Osteocyte (in vitro differentiated cells): ENCODE data around the gene HASPIN. TPM values are rescaled to one million over a fixed set of nuclear protein-coding genes. Genes with fewer than 3 reads are reported as not detected.

Source experiments
- DNase-seq: peaks from one replicate; pipeline ENCODE4 v3.0.0; 2021; ENCODE audit warnings: mixed read lengths; ENCODE audit not compliant: unreplicated experiment; ENCODE audit errors: extremely low spot score
- H3K27ac Mint-ChIP-seq: one replicate; pipeline ENCODE4 v1.8.0; 2021; ENCODE audit warnings: mild to moderate bottlenecking, mixed read lengths; ENCODE audit not compliant: unreplicated experiment
- H3K27me3 Mint-ChIP-seq: one replicate; pipeline ENCODE4 v1.8.0; 2021; ENCODE audit warnings: mixed read lengths; ENCODE audit not compliant: unreplicated experiment
- H3K36me3 Mint-ChIP-seq: one replicate; pipeline ENCODE4 v1.8.0; 2021; ENCODE audit warnings: mixed read lengths; ENCODE audit not compliant: unreplicated experiment
- H3K4me1 Mint-ChIP-seq: one replicate; pipeline ENCODE4 v1.8.0; 2021; ENCODE audit warnings: mixed read lengths; ENCODE audit not compliant: unreplicated experiment
- H3K4me3 Mint-ChIP-seq: one replicate; pipeline ENCODE4 v1.8.0; 2021; ENCODE audit warnings: mild to moderate bottlenecking, moderate library complexity, mixed read lengths; ENCODE audit not compliant: unreplicated experiment
- H3K9me3 Mint-ChIP-seq: one replicate; pipeline ENCODE4 v1.8.0; 2021; ENCODE audit warnings: mixed read lengths; ENCODE audit not compliant: unreplicated experiment
- total RNA-seq: library from RNA; stranded (reverse); gene quantifications from 2 replicates; pipeline ENCODE4 v1.2.1, GENCODE V29; 2021
- TF ChIP-seq, protein P1 (sequence below): fragments of 200-600 bp; sonication (generic); IDR thresholded peaks from 2 replicates; pipeline ENCODE4 v1.5.0; 2021; ENCODE audit warnings: antibody characterized with exemption, mild to moderate bottlenecking, moderate library complexity

The HASPIN gene
- total RNA-seq, 1 donor from 2014 or later, result 1.9 TPM

DNA sequence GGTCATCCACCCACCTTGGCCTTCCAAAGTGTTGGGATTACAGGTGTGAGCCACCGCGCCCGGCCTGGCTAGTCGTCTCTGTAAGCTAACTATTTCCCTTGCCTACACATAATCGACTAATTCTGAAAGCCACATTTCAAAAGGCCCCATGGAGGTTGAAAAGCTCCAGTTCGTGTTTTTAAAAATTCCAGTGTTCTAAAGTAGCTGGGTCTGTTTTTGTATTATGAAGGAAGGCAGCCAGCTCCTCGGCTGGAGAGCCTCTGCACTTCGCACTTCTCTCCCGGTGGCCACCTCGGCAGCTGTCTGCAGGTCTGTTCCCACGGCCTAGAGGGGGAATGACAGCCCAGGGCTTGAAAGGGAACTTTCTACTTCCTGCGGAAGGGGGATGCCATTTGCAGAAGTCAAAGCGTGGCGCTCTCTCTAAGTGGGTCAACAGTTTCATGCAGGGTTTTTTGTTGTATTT lies 16.9 kb downstream of the HASPIN start:
- Mint-ChIP-seq H3K27ac (no peak overlapping the region), H3K27me3 (peaks cover 4% of the 10 kb centered on the region), H3K4me3 (no peak overlapping the region), H3K9me3 (no peaks in the 10 kb centered on the region), H3K4me1 (peaks cover 7% of the 10 kb centered on the region), H3K36me3 (no peaks in the 10 kb centered on the region)
- TF ChIP-seq, protein P1, sequence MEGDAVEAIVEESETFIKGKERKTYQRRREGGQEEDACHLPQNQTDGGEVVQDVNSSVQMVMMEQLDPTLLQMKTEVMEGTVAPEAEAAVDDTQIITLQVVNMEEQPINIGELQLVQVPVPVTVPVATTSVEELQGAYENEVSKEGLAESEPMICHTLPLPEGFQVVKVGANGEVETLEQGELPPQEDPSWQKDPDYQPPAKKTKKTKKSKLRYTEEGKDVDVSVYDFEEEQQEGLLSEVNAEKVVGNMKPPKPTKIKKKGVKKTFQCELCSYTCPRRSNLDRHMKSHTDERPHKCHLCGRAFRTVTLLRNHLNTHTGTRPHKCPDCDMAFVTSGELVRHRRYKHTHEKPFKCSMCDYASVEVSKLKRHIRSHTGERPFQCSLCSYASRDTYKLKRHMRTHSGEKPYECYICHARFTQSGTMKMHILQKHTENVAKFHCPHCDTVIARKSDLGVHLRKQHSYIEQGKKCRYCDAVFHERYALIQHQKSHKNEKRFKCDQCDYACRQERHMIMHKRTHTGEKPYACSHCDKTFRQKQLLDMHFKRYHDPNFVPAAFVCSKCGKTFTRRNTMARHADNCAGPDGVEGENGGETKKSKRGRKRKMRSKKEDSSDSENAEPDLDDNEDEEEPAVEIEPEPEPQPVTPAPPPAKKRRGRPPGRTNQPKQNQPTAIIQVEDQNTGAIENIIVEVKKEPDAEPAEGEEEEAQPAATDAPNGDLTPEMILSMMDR, result no peak
- no peak for DNase-seq

DNA sequence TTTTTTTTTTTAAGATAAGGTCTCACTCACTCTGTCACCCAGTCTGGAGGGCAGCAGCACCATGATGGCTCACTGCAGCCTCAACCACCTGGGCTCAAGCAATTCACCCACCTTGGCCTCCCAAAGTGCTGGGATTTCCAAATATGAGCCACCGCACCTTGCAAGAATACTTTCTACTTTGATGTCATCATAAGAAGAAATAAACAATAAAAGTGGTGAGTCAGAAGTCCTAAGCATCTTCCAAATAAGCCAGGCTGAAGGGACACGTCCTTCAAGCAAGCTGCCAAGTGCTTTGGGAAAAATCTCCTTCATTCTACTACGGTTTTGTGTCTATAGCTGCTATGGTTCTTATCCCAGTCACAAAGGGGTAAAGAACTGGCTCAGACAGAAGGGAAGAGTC lies 20.3 kb downstream of the HASPIN start:
- TF ChIP-seq, protein P1, result no peak
- Mint-ChIP-seq H3K4me3 (no peak overlapping the region), H3K27me3 (peaks cover 13% of the 10 kb centered on the region)

DNA sequence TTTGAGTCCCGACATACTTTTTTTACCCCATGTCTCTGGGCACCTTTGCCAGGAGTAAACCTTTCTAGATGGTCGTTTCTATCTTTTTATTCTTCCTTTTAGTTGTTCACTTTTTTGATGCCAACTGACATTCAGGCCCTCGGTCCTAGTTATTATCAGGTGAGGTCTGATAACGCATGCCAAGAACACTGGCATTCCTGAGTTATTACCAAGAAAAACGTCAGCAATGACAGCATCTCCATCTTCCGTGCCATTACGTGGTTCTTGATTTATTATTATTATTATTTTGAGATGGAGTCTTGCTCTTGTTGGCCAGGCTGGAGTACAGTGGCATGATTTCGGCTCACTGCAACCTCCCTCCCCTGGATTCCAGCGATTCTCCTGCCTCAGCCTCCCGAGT lies 21.4 kb downstream of the HASPIN start:
- Mint-ChIP-seq H3K27ac (no peak overlapping the region), H3K36me3 (no peaks in the 10 kb centered on the region), H3K4me3 (no peak overlapping the region), H3K4me1 (no peaks in the 10 kb centered on the region), H3K27me3 (peaks cover 13% of the 10 kb centered on the region), H3K9me3 (no peaks in the 10 kb centered on the region)
- TF ChIP-seq, protein P1, result no peak
- no peak for DNase-seq

More for the DNA sequence above, 20.3 kb downstream of the HASPIN start:
- Mint-ChIP-seq H3K4me1 (no peaks in the 10 kb centered on the region), H3K36me3 (no peaks in the 10 kb centered on the region), H3K9me3 (no peaks in the 10 kb centered on the region), H3K27ac (no peak overlapping the region)
- no peak for DNase-seq

DNA sequence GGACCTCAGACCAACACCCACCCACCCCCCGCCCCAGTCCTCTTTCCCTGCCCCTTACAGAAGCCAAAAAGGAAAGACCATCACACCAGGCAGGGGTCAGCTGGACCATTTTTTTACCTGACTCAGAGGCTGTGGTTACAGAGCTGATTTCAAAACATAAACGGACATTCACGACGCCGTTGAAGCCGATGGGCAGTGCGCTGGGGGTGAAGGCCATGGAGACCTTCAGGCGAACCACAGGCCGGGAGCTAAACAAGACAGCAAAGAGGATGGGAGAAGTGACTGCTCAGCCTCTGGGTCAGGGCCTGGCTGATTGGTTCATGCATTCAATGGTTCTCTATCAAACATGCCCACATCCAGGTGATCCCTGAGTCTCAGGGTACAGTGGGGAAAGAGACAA lies 24.1 kb downstream of the HASPIN start:
- Mint-ChIP-seq H3K4me1 (no peaks in the 10 kb centered on the region), H3K4me3 (no peak overlapping the region), H3K27ac (no peak overlapping the region), H3K9me3 (no peaks in the 10 kb centered on the region), H3K27me3 (peaks cover 21% of the 10 kb centered on the region), H3K36me3 (no peaks in the 10 kb centered on the region)
- TF ChIP-seq, protein P1, result no peak
- DNase-seq, result no peak

DNA sequence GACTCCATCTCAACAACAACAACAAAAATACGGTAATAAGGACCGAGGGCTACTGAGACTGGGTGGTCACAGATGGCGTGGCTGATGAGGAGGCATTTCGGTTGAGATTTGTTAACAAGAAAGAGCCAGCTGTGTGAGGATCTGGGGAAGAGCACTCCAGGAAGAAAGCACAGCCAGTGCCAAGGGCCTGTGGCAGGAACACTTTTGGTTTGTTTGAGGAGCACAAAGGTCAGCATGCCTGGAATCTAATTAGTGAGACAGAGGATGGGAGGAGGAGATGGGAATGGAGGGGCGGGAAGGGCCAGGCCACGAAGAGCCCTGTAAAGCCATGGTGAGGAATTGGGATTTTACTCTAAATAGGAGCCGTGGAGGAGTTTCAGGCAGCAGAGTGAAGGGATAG lies 24.9 kb downstream of the HASPIN start:
- Mint-ChIP-seq H3K36me3 (no peaks in the 10 kb centered on the region), H3K27me3 (peaks cover 21% of the 10 kb centered on the region), H3K4me3 (no peak overlapping the region), H3K4me1 (no peaks in the 10 kb centered on the region), H3K27ac (no peak overlapping the region), H3K9me3 (no peaks in the 10 kb centered on the region)
- TF ChIP-seq, protein P1, result no peak
- no peak for DNase-seq
